Measurements from ENCODE around the gene AGBL5. TPM values are rescaled to one million over a fixed set of nuclear protein-coding genes. Genes with fewer than 3 reads are reported as not detected.

The AGBL5 gene
- total and polyA plus RNA-seq, 2 of the 13 experiments (the other 11 are each of a cell fraction or from before 2014, with no cell fraction given): 55.9 to 73.3 TPM

DNA sequence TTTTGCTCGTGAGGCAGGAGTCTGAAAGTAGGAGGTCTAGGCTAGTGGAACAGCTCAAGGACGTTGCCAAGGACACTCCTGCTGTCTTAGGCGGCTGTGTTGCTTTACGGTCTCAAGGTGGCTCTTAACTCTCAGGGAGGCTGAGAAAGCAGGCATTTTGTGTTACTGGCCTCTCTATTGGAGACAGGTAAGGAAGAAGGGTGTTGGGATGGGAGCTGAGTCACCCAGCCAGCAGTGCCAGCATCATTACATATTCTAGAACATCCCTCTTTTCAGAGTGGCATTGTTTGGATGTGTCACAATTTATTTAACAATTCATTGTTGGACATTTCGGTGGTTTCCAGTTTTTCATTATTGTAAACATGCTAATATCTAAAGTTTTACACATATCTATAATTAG, 49.5 kb upstream of the AGBL5 start:
- no peak for DNase-seq (ENCODE audit: low spot score)
- BruUV-seq (replicated peaks): no TSS peak
- TF ChIP-seq, protein P1, sequence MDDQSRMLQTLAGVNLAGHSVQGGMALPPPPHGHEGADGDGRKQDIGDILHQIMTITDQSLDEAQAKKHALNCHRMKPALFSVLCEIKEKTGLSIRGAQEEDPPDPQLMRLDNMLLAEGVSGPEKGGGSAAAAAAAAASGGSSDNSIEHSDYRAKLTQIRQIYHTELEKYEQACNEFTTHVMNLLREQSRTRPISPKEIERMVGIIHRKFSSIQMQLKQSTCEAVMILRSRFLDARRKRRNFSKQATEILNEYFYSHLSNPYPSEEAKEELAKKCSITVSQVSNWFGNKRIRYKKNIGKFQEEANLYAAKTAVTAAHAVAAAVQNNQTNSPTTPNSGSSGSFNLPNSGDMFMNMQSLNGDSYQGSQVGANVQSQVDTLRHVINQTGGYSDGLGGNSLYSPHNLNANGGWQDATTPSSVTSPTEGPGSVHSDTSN (CRISPR knock-in tag; IDR thresholded peaks at IDR 0.05; ENCODE audit: borderline replicate concordance): no peak
- TF ChIP-seq KAT7 (CRISPR knock-in tag; IDR thresholded peaks at IDR 0.05; ENCODE audit: borderline replicate concordance) (no peak), MTA3 (CRISPR knock-in tag; IDR thresholded peaks at IDR 0.05) (no peak), ZNF550 (CRISPR knock-in tag; IDR thresholded peaks at IDR 0.05; ENCODE audit: borderline replicate concordance) (no peak), GABPA (IDR thresholded peaks at IDR 0.05; ENCODE audit: low read depth, low read length) (no peak), GABPA (CRISPR knock-in tag; IDR thresholded peaks at IDR 0.05; ENCODE audit: low read depth) (no peak), PHF8 (CRISPR knock-in tag; IDR thresholded peaks at IDR 0.05) (no peak), ZNF850 (CRISPR knock-in tag; conservative IDR thresholded peaks at IDR 0.05) (no peak), ATM (IDR thresholded peaks at IDR 0.05; ENCODE audit: borderline replicate concordance) (no peak), ZNF33A (CRISPR knock-in tag; IDR thresholded peaks at IDR 0.05; ENCODE audit: borderline replicate concordance) (no peak), ZNF143 (CRISPR knock-in tag; IDR thresholded peaks at IDR 0.05) (no peak), ZNF331 (CRISPR knock-in tag; IDR thresholded peaks at IDR 0.05) (no peak), ARNT (IDR thresholded peaks at IDR 0.05) (no peak), KLF16 (CRISPR knock-in tag; IDR thresholded peaks at IDR 0.05) (no peak), HNRNPK (IDR thresholded peaks at IDR 0.05; ENCODE audit: low read depth, low read length, poor library complexity, severe bottlenecking) (no peak), MAF1 (CRISPR knock-in tag; IDR thresholded peaks at IDR 0.05; ENCODE audit: borderline replicate concordance) (no peak), MTF2 (CRISPR knock-in tag; IDR thresholded peaks at IDR 0.05; ENCODE audit: borderline replicate concordance) (no peak)
- TF ChIP-seq, protein P2, sequence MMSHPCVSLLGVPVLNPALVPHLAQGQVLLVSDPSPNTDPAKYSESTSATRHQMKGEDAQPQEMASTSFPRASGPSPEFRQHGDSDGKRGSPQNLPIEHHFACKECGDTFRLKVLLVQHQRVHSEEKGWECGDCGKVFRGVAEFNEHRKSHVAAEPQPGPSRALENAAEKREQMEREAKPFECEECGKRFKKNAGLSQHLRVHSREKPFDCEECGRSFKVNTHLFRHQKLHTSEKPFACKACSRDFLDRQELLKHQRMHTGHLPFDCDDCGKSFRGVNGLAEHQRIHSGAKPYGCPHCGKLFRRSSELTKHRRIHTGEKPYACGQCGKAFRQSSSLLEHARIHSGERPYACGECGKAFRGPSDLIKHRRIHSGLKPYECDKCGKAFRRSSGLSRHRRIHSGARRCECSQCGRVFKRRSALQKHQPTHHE (CRISPR knock-in tag; IDR thresholded peaks at IDR 0.05; ENCODE audit: borderline replicate concordance): no peak
- TF ChIP-seq, protein P3, sequence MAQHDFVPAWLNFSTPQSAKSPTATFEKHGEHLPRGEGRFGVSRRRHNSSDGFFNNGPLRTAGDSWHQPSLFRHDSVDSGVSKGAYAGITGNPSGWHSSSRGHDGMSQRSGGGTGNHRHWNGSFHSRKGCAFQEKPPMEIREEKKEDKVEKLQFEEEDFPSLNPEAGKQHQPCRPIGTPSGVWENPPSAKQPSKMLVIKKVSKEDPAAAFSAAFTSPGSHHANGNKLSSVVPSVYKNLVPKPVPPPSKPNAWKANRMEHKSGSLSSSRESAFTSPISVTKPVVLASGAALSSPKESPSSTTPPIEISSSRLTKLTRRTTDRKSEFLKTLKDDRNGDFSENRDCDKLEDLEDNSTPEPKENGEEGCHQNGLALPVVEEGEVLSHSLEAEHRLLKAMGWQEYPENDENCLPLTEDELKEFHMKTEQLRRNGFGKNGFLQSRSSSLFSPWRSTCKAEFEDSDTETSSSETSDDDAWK (CRISPR knock-in tag; IDR thresholded peaks at IDR 0.05): no peak
- TF ChIP-seq, protein P4, sequence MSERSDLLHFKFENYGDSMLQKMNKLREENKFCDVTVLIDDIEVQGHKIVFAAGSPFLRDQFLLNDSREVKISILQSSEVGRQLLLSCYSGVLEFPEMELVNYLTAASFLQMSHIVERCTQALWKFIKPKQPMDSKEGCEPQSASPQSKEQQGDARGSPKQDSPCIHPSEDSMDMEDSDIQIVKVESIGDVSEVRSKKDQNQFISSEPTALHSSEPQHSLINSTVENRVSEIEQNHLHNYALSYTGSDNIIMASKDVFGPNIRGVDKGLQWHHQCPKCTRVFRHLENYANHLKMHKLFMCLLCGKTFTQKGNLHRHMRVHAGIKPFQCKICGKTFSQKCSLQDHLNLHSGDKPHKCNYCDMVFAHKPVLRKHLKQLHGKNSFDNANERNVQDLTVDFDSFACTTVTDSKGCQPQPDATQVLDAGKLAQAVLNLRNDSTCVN (CRISPR knock-in tag; IDR thresholded peaks at IDR 0.05; ENCODE audit: borderline replicate concordance): no peak
- in situ Hi-C loops (cut with HindIII; ENCODE audit: extremely low pct_ligation_motif_present, low pct_unique_long_range_greater_than_20kb): no loop called here
- H3K36me3 ChIP-seq (replicated peaks in 1 of 2; ENCODE audit: control insufficient read depth in 1 of 2, insufficient read depth in 2 of 2, low read length in 2 of 2): no peaks in the 10 kb centered on the region
- H4K20me1 ChIP-seq (ENCODE audit: insufficient read depth, low read length): no peaks in the 10 kb centered on the region
- no peak overlapping the region for H3K4me2 ChIP-seq (ENCODE audit: low read depth, low read length)
- H3K4me3 ChIP-seq (replicated peaks in 1 of 3; ENCODE audit: insufficient read depth in 1 of 3, low read depth in 2 of 3, low read length in 3 of 3): no peak overlapping the region
- ATAC-seq: no peak
- no peak overlapping the region for H2AFZ ChIP-seq (ENCODE audit: low read length)
- H3K9ac ChIP-seq (ENCODE audit: insufficient read depth, low read depth, low read length): no peak overlapping the region
- H3K79me2 ChIP-seq (ENCODE audit: insufficient read depth, low read length): no peaks in the 10 kb centered on the region
- intact Hi-C loops (cut with micrococcal nuclease; ENCODE audit: unreplicated experiment): no loop called here
- CTCF ChIA-PET (ENCODE audit: low intra/inter-chr PET ratio, low total read pairs): no interaction called here
- no peaks in the 10 kb centered on the region for H3K9me3 ChIP-seq (ENCODE audit: low read length)
- H3K4me1 ChIP-seq (ENCODE audit: insufficient read depth, low read length): peaks cover under 1% of the 10 kb centered on the region; the same call in 1 of the 2 replicates
- FAIRE-seq: no peak
- POLR2A ChIA-PET: no interaction called here
- 18% methylated on average over 5 of the region's 5 CpGs for WGBS (ENCODE audit: low lambda C conversion rate)
- H3K27ac ChIP-seq (ENCODE audit: extremely low read length, insufficient read depth, low read length): no peak overlapping the region
- H3K27me3 ChIP-seq (ENCODE audit: control insufficient read depth in 1 of 2, insufficient read depth in 2 of 2, low read length in 2 of 2): peaks cover 0 to 7% of the 10 kb centered on the region in 2 experiments; a peak in 1 of 5 replicates

Measured in HepG2 (cell line).